GM18867 (cell line): ENCODE results near the gene TMEM167A.

Source experiments
- ATAC-seq: cut with Tn5 transposase; IDR thresholded peaks from one replicate; pipeline ENCODE4 v1.9.1; 2021; ENCODE audit warnings: mild to moderate bottlenecking, moderate library complexity; ENCODE audit not compliant: unreplicated experiment

TMEM167A gene

GRCh38 chr5:83076742-83077661, at the start of gene TMEM167A, which contains the start of gene XRCC4:
Gene TMEM167A, minus strand, starts transcription at chr5:83077394. Its CDS starts 71 bp downstream, at chr5:83077323.
Gene XRCC4, plus strand, starts transcription at chr5:83077547. Its CDS starts 27,373 bp downstream, at chr5:83104920.
- ATAC-seq, result peak; percentile 97

- ATAC-seq, result no peak
Measured at GRCh38 chr5:83126501-83126900, 49.3 kb upstream of the TMEM167A start.

- no peak for ATAC-seq
Measured at GRCh38 chr5:83125560-83125959, 48.4 kb upstream of the TMEM167A start.

GRCh38 chr5:83124593-83124992, 47.4 kb upstream of the TMEM167A start:
- no peak for ATAC-seq

GRCh38 chr5:83118976-83119375, 41.8 kb upstream of the TMEM167A start:
- no peak for ATAC-seq

DNA sequence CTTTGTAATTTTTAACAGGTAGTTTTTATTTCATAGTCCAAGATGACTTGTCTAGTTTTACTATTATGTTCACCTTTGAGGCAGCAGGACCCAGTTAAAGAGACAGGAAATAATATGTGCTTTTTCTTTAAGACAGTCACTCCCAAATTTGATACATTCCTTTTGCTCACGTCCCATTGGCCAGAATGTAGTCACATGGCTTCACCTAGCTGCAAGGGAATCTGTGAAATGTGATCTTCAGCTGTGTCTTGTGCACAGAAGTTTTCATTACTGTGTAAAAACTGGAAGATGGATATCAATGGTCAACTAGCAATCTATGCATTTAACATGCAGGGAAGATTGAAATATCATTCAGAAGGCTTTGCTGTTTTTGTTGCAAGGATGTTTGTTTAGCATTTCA, 41.3 kb upstream of the TMEM167A start:
- no peak for ATAC-seq

DNA sequence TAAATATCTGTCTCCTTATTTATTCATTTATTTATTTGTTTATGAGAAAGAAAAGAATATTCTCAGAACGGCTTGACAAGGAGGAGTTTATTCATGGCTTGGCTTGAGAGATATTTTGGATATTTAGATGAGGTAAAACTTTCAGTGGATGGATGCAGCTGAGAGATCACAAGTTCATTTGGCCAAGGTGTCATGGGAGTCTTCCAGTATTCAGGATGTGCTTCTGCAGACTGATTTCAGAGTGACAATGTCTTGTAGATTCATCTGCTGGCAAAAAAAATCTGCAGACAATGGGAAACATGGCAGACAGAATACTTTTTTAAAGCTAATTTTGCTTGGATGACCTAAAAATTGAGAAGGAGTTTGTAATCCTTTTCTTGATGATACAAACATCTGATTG, 38.6 kb upstream of the TMEM167A start:
- ATAC-seq, result no peak

- ATAC-seq, result no peak
Measured at GRCh38 chr5:83109380-83109779, 32.2 kb upstream of the TMEM167A start.

GRCh38 chr5:83107692-83108420, 30.7 kb upstream of the TMEM167A start:
- ATAC-seq, result no peak

- ATAC-seq, result no peak
Measured at GRCh38 chr5:83104021-83104420, 26.8 kb upstream of the TMEM167A start.

GRCh38 chr5:83102364-83102980, 25.3 kb upstream of the TMEM167A start:
- ATAC-seq, result no peak

DNA sequence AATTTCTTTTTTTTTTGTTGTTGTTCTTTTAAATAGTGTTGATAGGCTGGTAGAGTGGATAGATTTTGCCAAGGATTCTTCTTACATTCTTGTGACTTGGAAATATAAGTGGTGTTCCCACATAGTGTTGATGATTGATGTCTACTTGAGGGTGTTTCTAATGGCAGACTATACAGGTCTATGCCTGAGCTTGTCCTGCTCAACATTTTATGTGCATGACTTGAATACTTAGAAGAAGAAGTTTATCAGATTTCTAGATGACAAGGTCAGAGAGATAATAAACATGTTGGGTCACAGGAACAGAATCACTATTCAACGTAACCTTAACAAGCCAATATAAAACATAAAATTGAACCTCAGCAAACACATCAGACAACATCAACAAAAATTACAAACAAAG, 24.3 kb upstream of the TMEM167A start:
- no peak for ATAC-seq

- no peak for ATAC-seq
Measured at GRCh38 chr5:83099445-83099844, 22.3 kb upstream of the TMEM167A start.

GRCh38 chr5:83099001-83099400, 21.8 kb upstream of the TMEM167A start:
- no peak for ATAC-seq

DNA sequence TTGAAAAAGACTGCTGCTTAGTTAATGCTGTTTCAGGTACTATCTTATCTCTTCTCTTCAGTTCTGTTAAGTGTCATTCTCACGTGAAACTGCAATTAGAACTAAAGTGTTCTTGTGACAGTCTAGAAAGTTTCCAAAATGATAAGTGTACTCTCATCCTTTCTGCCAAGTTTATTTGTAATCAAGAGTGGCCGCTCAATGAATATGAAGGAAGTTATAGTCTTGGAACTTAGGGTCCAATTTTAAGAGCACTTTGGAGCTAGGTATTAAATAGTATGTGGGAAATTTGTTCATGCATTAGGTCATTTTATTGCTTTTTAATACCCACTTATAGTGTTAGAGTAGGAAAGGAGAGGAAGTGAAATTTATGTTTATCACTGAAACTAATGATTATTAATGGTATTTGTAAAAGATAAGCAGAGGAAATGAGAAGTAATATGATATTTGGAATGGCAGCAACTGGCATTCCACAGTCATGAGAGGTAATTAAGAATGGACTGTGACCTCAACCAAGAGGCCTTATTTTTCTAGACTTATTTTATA, 20.6 kb upstream of the TMEM167A start:
- peak; percentile 62 for ATAC-seq

- ATAC-seq, result no peak
Measured at GRCh38 chr5:83096660-83097339, 19.6 kb upstream of the TMEM167A start.

DNA sequence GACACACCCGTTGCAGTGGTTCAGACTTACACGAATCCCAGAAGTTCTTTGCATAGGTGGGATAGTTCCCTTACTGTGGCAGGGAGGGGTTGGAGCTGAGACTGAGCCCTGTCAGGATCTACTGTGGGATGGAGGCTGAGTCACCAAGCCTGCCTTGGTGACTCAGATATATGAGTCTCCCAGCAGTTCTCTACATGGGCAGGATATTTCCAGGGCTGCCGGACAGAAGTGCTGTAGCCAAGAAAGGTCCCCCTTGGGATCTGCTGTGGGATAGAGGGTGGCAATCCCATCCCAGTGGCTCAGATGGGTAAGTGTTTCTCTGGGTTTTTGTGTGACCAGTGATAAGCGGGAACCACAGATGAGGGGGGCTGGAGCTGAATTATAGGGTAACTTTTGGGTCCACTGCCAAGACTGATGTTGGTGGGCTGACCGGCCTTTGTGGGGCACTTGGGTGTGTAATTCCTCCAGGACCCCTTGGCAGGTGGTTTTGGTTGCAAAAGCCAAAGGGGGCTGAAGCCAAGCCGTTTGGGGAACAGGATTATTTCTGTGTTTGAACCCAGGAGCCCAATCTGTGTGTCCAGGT, 18.9 kb upstream of the TMEM167A start:
- no peak for ATAC-seq

- no peak for ATAC-seq
Measured at GRCh38 chr5:83095163-83095956, 18.2 kb upstream of the TMEM167A start.

DNA sequence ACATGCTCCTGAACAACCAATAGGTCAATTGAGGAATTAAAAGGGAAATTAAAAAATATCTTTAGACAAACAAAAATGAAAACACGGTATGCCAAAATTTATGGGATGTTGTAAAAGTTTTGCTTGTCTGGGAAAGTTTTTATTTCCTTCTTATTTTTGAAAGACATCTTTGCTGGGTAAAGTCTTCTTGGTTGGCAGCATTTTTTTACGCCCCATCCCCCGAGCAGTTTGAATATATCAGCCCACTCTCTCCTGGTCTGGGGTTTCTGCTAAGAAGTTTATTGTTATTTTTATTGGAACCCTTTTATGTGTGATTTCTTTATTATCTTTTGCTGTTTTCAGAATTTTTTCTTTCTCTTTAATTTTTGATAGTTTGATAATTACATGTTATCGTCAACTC, 16.5 kb upstream of the TMEM167A start:
- no peak for ATAC-seq
